CD14-positive monocyte (primary cell): ENCODE data around the gene ZNF566. TPM values are rescaled to one million over a fixed set of nuclear protein-coding genes. Genes with fewer than 3 reads are reported as not detected.

Experiments
- DNase-seq, 3 donors: peaks; one replicate each; pipeline ENCODE4 v3.0.0-alpha.2; 2011 to 2022
- H2AFZ ChIP-seq: 2 replicates; pipeline ENCODE4 v1.6.0; 2012; ENCODE audit warnings: mild to moderate bottlenecking, low read depth, low read length, inconsistent platforms; ENCODE audit not compliant: insufficient read depth, poor library complexity, severe bottlenecking
- H3K27ac ChIP-seq, 2 donors: 1 replicate in 1 of 2; 2 replicates in 1 of 2; pipeline ENCODE4 v1.5.1; 2012 to 2013; ENCODE audit warnings: low read length in 2 of 2, control low read depth in 1 of 2, inconsistent platforms in 1 of 2, low read depth in 1 of 2, mild to moderate bottlenecking in 1 of 2
- H3K27me3 ChIP-seq, 2 donors: one replicate each; pipeline versions ENCODE4 v1.6.0 to v1.6.1; 2011 to 2013; ENCODE audit warnings: low read length in 2 of 2; ENCODE audit not compliant: control insufficient read depth in 2 of 2, insufficient read depth in 2 of 2
- H3K36me3 ChIP-seq, 2 donors: replicated peaks in 1 of 2; 1 replicate in 1 of 2; 2 replicates in 1 of 2; pipeline versions ENCODE4 v1.5.1 to v1.6.1; 2012 to 2013; ENCODE audit warnings: low read length in 2 of 2, control low read depth in 1 of 2, inconsistent platforms in 1 of 2, mild to moderate bottlenecking in 1 of 2; ENCODE audit not compliant: insufficient read depth in 2 of 2, control insufficient read depth in 1 of 2
- H3K4me1 ChIP-seq, 2 donors: 1 replicate in 1 of 2; 2 replicates in 1 of 2; pipeline versions ENCODE4 v1.5.1 to v1.6.1; 2012 to 2013; ENCODE audit warnings: low read length in 2 of 2, control low read depth in 1 of 2, inconsistent platforms in 1 of 2, mild to moderate bottlenecking in 1 of 2, moderate library complexity in 1 of 2; ENCODE audit not compliant: insufficient read depth in 2 of 2, control insufficient read depth in 1 of 2
- H3K4me2 ChIP-seq: replicated peaks from 2 replicates; pipeline ENCODE3; 2012; ENCODE audit warnings: low read length, moderate library complexity, mild to moderate bottlenecking; ENCODE audit not compliant: poor library complexity, severe bottlenecking; ENCODE audit errors: extremely low read depth
- H3K4me3 ChIP-seq, 3 experiments: fragments of 200-600 bp in 1 of 3; sonication (generic) in 1 of 3; replicated peaks in 1 of 3; 1 replicate in 2 of 3; 2 replicates in 1 of 3; pipeline ENCODE4 v1.5.1; 2011 to 2013; ENCODE audit warnings: low read length in 3 of 3, mild to moderate bottlenecking in 3 of 3, control low read depth in 2 of 3, low read depth in 2 of 3, inconsistent platforms in 1 of 3, moderate library complexity in 1 of 3
- H3K79me2 ChIP-seq: 2 replicates; pipeline ENCODE4 v1.6.0; 2012; ENCODE audit warnings: mild to moderate bottlenecking, control low read depth, inconsistent platforms, low read length, moderate library complexity; ENCODE audit not compliant: insufficient read depth
- H3K9ac ChIP-seq: 2 replicates; pipeline ENCODE4 v1.6.0; 2017; ENCODE audit warnings: low read length, mild to moderate bottlenecking; ENCODE audit not compliant: insufficient read depth, poor library complexity, severe bottlenecking
- H3K9me3 ChIP-seq, 2 donors: replicated peaks in 1 of 2; 1 replicate in 1 of 2; 2 replicates in 1 of 2; pipeline versions ENCODE4 v1.5.1 to v1.6.1; 2012 to 2013; ENCODE audit warnings: low read length in 2 of 2, control low read depth in 1 of 2; ENCODE audit not compliant: control insufficient read depth in 1 of 2, insufficient read depth in 1 of 2
- H4K20me1 ChIP-seq: 2 replicates; pipeline ENCODE4 v1.6.0; 2012; ENCODE audit warnings: mild to moderate bottlenecking, low read length, control low read depth, moderate library complexity; ENCODE audit not compliant: insufficient read depth
- H3K27ac Mint-ChIP-seq, 7 donors: one replicate each; pipeline ENCODE4 v1.8.0; 2020; ENCODE audit warnings: mild to moderate bottlenecking in 7 of 7, mixed read lengths in 7 of 7, moderate library complexity in 6 of 7, inconsistent platforms in 2 of 7
- H3K27me3 Mint-ChIP-seq, 3 donors: one replicate each; pipeline ENCODE4 v1.8.0; 2021 to 2022; ENCODE audit warnings: low read depth in 3 of 3, mild to moderate bottlenecking in 3 of 3, mixed read lengths in 3 of 3, moderate library complexity in 3 of 3, inconsistent platforms in 1 of 3
- H3K36me3 Mint-ChIP-seq, 2 donors: one replicate each; pipeline ENCODE4 v1.8.0; 2020; ENCODE audit warnings: mixed read lengths in 2 of 2, inconsistent platforms in 1 of 2, mild to moderate bottlenecking in 1 of 2
- H3K4me1 Mint-ChIP-seq: one replicate; pipeline ENCODE4 v1.8.0; 2020; ENCODE audit warnings: mild to moderate bottlenecking, mixed read lengths
- H3K4me3 Mint-ChIP-seq, 2 donors: one replicate each; pipeline ENCODE4 v1.8.0; 2020; ENCODE audit warnings: mild to moderate bottlenecking in 2 of 2, mixed read lengths in 2 of 2, moderate library complexity in 1 of 2
- H3K9me3 Mint-ChIP-seq, 7 donors: one replicate each; pipeline ENCODE4 v1.8.0; 2020 to 2022; ENCODE audit warnings: mixed read lengths in 7 of 7, mild to moderate bottlenecking in 6 of 7, moderate library complexity in 6 of 7, inconsistent platforms in 2 of 7
- CTCF ChIP-seq: fragments of 200-600 bp; IDR thresholded peaks from one replicate; pipeline ENCODE4 v1.8.0; 2022; ENCODE audit warnings: antibody characterized with exemption, mild to moderate bottlenecking
- WGBS: methylation state at CpG from one replicate; pipeline ENCODE4 v1.1.5; 2013; ENCODE audit warnings: missing lambda C conversion rate; ENCODE audit not compliant: insufficient coverage; 5-methylcytosine and 5-hydroxymethylcytosine counted together
- intact Hi-C, 2 donors: fragments of 100-400 bp; cut with micrococcal nuclease; formaldehyde crosslinking; loops; one replicate each; pipeline versions ENCODE4 v1.15.0 to v1.15.1; 2023
- polyA minus RNA-seq: library from RNA; depleted of rRNA, polyadenylated mRNA; stranded (reverse); fragments of >200 nt; gene quantifications from 2 replicates; pipeline ENCODE4 v1.2.3, GENCODE V29; 2012
- polyA plus RNA-seq, 3 donors: library from polyadenylated mRNA; depleted of rRNA in 1 of 3; unstranded in 2 of 3; stranded (reverse) in 1 of 3; fragments of 300-500 nt in 2 of 3; fragments of >200 nt in 1 of 3; fragmentation: Illumina TruSeq in 2 of 3; gene quantifications; 1 replicate in 2 of 3; 2 replicates in 1 of 3; pipeline ENCODE4 v1.2.3, GENCODE V29; 2012 to 2021
- total RNA-seq, 12 experiments: library from RNA in 1 of 12; stranded (reverse) in 1 of 12; fragments of 120-200 nt in 1 of 12; gene quantifications; one replicate each; pipeline ENCODE4 v1.2.4 and lab custom pipeline; 2013 to 2026; ENCODE audit warnings: mixed read lengths in 6 of 12, inconsistent platforms in 1 of 12

The ZNF566 gene
- 5.6 TPM for total RNA-seq (2013)
- polyA plus RNA-seq = 1 to 10 TPM in 2 of 3 donors, under 1 TPM in 1; 0.95 to 3.9 (median 3.6) TPM
- 1.1 and 1.2 TPM in 2 replicates for polyA minus RNA-seq
- 1.3 to 6.9 (median 2.4) reads per million in 11 experiments for total RNA-seq (lab: John Stamatoyannopoulos, UW)

- H3K9ac ChIP-seq = peak within 1 kb of the TSS; percentile 80
- H4K20me1 ChIP-seq = no peaks in the 10 kb centered on the region
- H3K4me3 Mint-ChIP-seq = peak within 1 kb of the TSS; percentile 99
- no peak for TF ChIP-seq CTCF
- intact Hi-C loops = loop anchor here (1.0 to 10.0 kb wide), 4 partner anchors 39 to 365 kb away; partner anchors contain the start of genes ZNF260 (in 2 of the 2), ZNF345 (in 1 of the 2) and ZNF850 (in 1 of the 2)
- H3K4me1 Mint-ChIP-seq = peaks cover 19% of the 10 kb centered on the region
- no peaks in the 10 kb centered on the region for H3K27me3 Mint-ChIP-seq
- peak within 1 kb of the TSS; percentile 98 for H2AFZ ChIP-seq
- peaks cover 22 to 74% (median 59%) of the 10 kb centered on the region in 7 donors for H3K9me3 Mint-ChIP-seq
- H3K9me3 ChIP-seq = peaks cover 37 to 39% of the 10 kb centered on the region in 2 donors
- H3K36me3 ChIP-seq = no peaks in the 10 kb centered on the region
- peak within 1 kb of the TSS; percentile 64 to 89 for H3K27ac ChIP-seq
- H3K4me3 ChIP-seq = peak within 1 kb of the TSS; percentile 68 to 99 (median 92)
- H3K27me3 ChIP-seq = no peaks in the 10 kb centered on the region
- peak within 1 kb of the TSS; percentile 92 to 99 (median 96) for H3K27ac Mint-ChIP-seq
- DNase-seq = peak; percentile 78 to 84 (median 84)
- peak within 1 kb of the TSS; percentile 84 for H3K4me2 ChIP-seq
- WGBS = 0% methylated on average over 53 of the region's 53 CpGs
- H3K79me2 ChIP-seq = no peaks in the 10 kb centered on the region
- H3K36me3 Mint-ChIP-seq = peaks cover 5 to 8% of the 10 kb centered on the region in 2 donors
- peaks cover 9 to 18% of the 10 kb centered on the region in 2 donors for H3K4me1 ChIP-seq
Measured at GRCh38 chr19:36489118-36489919, at the start of gene ZNF566. TSS of gene ZNF566 (minus strand) at chr19:36489561. CDS start at chr19:36476557, 13,004 bp downstream.

- intact Hi-C loops = loop anchor here (1.0 to 10.0 kb wide), 8 partner anchors 40 to 323 kb away; partner anchors contain the start of genes ZNF461 (in 2 of the 2), ZNF529 (in 2 of the 2), ZNF566 (in 2 of the 2) and ZNF345 (in 1 of the 2)
- Histone ChIP-seq H3K4me3 (peak overlapping the region; percentile 63 to 84 (median 74)), H3K27ac (peak overlapping the region; percentile 70 to 77), H3K79me2 (peaks cover 14% of the 10 kb centered on the region), H3K36me3 (peaks cover 0 to 12% of the 10 kb centered on the region in 2 donors), H2AFZ (peak overlapping the region; percentile 98), H3K4me2 (peak overlapping the region; percentile 79), H3K9ac (peak overlapping the region; percentile 74), H3K9me3 (peaks cover 41 to 57% of the 10 kb centered on the region in 2 donors), H4K20me1 (no peaks in the 10 kb centered on the region), H3K4me1 (peaks cover 14 to 18% of the 10 kb centered on the region in 2 donors), H3K27me3 (no peaks in the 10 kb centered on the region)
- H3K4me1 Mint-ChIP-seq = peaks cover 18% of the 10 kb centered on the region
- peaks cover 20 to 83% (median 62%) of the 10 kb centered on the region in 7 donors for H3K9me3 Mint-ChIP-seq
- H3K27ac Mint-ChIP-seq = peak overlapping the region in 6 of 7 donors; percentile 27 to 97 (median 96)
- 14% methylated on average over 10 of the region's 12 CpGs for WGBS
- no peak for DNase-seq
- peaks cover 11 to 23% of the 10 kb centered on the region in 2 donors for H3K36me3 Mint-ChIP-seq
- no peak for TF ChIP-seq CTCF
- H3K4me3 Mint-ChIP-seq = peak overlapping the region; percentile 98 to 100
- H3K27me3 Mint-ChIP-seq = peaks cover 0 to 5% (median 0%) of the 10 kb centered on the region in 3 donors
Measured at GRCh38 chr19:36528921-36529518, 39.7 kb upstream of the ZNF566 start.
